HG02798 (cell line): ENCODE results near the gene ELL.

Source experiments
- ATAC-seq: cut with Tn5 transposase; IDR thresholded peaks from one replicate; pipeline ENCODE4 v1.9.1; 2021; ENCODE audit warnings: mild to moderate bottlenecking; ENCODE audit not compliant: unreplicated experiment, poor library complexity

Gene ELL

DNA sequence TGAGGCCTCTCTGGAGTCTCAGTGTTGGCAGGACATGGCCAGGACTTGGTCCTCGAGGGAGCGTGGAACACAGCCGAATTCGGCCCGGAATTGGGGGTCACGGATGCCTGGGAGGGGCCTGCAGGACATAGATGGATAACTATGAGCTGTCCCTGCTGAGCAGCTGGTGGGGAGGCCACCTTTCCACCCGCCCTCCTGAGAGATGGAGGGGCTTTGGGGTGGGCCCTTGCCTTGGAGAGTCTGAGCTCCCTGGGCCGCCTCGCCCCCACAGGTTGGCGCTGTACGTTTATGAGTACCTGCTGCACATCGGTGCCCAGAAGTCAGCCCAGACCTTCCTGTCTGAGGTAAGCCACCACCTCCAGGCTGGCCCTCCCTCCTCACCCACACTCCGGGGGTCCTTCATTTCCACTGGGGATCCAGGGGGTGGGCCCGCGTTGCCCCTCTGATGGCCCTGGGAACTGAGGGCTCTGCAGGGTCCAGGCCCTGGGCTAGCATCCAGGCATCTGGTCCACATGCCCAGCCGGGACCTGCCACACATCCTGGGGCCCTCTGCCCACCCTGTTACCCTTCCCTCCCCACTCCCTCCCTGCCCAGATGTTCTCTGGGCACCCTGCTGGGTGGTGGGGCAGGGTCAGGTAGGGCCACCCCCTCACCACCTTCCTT is 94.7 kb downstream of the ELL start:
- no peak for ATAC-seq

DNA sequence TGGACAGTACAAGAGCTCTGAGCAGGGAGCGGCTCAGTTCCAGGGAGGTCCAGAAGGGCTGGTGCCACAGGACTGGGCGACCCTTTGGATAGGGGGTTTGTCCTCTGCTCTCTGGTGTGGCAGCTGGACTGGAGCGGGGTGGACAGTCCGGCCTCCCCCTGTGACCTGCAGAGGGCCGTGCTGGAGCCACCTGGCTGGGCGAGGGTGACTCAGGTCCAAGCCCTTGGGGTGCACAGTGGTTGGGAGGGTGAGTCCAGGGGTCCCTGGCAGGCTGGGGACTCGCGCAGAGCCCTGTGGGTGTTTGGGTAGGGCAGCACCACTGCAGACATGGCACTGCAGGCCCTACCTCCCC is 95.5 kb downstream of the ELL start:
- no peak for ATAC-seq

DNA sequence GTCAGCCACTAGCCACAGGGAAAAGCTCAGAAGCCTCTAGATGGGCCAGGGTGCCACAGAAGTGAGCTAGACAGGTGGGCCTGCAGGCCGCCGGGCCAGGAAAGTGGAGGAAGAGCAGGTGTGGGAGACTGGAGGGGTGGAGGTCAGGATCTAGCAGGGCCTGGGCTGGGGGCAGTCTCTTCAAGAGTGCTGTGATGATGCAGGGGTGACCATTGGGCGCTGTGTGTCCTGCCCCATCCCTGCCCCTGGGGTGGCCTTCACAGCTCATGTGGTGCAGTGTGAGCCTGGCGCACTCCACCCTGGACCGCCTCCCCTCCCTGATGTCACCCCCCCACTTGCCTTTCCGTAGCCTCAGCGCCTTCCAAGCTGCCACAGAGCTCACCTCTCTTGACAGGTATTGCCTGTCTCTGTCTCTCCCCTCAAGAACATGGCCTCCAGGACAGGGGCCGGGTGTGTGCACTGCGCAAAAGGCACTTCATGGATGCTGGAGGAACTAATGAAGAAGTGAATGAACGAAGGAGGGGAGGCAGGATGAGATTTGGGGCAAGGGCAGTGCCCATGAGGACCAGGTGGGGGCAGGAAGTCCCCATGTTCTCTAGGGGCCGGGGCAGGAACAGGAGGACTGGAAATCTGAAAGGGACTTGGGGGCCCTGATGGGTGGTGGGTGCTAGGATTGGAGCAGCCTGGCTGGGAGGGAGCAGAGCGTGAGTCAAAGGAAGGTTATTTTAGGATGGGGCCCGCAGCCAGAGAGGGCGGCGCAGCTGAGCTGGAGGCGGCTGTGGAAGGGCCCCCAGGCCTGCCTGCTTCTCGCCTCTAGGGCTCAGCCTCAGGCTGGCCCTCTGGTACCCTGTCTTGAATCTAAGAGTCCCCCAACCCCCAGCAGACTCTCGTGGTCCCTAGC is 96.1 kb downstream of the ELL start:
- ATAC-seq, result no peak

DNA sequence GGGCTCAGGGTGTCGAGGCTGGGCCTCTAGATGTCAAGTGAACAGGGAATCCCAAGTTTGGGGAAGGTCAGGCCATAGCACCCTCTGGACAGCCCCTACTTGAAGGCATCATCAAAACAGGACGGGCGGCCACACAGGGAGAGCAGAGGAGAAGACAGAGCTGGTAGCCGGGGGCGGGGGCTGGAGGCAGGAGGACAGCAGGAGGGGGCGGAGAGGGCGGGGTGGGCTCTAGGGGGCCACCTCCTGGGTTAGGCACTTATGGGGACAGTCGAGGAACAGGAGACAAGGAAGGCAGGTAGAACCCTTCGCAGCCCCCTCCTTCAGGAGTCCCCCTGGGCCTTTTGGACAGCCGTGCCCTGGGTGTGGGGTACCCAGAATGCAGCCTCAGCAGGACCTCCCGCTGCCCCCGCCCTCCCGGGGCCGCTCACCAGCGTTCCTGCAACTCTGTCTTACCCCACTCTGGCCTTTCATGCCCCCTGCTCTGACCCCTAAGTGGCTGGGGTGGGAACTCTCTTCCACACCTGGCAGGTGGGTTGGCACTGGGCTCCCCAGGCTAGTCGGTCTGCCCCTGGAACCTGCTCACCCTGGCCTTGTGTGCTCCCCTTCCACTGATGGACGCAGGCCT is 96.9 kb downstream of the ELL start:
- ATAC-seq, result no peak

DNA sequence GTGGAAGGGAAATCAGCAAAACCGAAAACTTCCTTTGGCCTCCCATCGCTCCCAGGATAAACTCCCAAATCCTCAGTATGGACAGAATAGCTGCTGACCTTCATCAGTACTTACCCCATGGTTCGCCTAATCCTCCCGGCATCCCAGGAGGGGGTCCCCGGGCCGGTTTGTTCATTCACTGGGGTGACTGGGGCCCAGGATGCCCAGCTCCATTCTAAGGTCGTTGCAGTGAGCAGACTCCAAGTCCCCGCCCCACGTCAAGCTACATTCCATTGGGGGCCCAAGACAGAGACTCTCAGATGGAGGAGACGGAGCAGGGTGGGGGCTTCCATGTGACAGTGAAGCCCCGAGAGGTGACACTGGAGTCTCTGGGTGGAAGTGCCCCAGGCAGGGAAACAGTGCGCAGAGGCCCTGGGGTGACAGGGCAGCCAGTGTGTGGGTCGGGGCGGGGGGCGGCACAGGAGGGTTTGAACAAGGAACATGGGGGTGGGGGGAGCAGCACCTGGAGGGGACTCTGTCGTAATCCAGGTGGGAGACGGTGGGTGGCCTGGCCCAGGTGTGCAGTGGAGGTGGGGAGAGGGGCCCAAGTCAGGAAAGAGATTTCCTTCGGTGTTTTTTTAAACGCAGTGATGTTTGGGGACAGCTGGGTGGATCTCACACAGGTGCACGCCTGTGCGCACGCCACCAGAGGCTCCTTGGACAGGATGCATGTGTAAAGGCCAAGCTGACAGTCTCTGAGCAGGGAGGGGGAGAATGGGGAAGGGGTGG is 97.6 kb downstream of the ELL start:
- ATAC-seq, result no peak

DNA sequence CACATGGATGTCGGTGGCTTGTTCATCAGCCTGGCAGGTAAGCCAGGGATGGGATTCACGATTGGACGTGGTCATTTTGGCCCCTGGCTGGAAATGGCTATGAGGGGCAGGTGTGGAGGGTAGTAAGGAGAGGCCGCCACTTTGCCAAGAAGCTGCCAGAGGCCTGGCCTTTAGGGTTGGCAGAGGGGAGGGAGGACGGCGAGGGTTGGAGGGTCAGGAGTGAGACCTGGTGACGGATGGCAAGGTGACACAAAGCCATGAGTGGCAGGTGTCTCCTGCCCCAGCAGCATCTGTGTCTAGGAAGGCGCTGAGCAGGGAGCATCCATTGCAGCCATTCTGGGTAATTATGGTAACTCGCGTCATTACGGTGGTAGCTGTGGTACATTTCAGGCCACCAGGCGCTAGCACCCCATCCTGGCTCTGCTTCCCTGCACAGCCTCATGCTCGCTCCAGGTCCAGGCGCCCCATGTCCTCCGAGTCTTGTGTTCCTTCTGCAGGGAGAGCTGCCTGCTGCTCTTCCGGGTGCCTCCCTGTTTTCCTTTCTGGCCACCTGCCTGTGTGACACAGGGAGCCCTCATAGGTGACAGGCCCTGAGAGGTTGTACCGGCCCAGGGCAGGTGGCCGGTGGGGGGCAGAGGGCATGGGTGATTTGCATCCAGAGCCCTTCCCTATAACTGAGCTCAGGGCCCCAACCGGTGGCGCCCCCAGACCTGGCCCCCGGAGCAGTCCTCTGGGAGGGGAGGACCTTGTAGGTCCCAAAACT is 98.4 kb downstream of the ELL start:
- no peak for ATAC-seq

DNA sequence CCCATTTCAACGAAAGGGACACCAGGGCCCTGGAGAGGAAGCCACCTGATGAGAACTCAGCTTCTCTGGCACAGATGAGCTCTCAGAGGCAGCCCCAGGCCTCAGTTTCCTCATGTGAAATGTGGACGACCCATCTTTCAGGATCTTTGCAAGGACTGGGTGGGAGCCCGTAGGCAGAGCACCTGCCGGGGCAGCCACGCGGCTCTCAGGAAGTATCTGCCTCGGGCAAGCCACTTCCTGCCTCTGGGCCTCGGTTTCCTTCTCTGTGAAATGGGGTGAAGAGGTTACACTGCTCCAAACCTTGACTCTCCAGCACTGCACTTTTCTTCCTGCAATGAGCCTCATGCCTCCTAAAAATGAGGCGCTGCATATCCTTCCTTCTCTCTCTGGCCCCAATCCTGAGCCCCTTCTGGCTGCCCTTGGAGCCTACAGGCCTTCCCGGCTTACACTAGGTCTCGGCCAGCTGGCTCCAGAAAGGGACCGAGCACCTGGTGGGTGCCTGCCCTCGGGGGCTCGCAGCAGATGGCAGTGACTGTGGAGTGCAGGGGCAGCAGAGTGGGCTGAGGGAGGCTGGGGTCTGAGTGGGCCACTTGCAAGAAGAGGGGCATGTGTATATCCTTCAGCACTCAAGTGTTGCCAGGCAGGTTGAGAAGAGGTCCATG is 99.2 kb downstream of the ELL start:
- ATAC-seq, result no peak

DNA sequence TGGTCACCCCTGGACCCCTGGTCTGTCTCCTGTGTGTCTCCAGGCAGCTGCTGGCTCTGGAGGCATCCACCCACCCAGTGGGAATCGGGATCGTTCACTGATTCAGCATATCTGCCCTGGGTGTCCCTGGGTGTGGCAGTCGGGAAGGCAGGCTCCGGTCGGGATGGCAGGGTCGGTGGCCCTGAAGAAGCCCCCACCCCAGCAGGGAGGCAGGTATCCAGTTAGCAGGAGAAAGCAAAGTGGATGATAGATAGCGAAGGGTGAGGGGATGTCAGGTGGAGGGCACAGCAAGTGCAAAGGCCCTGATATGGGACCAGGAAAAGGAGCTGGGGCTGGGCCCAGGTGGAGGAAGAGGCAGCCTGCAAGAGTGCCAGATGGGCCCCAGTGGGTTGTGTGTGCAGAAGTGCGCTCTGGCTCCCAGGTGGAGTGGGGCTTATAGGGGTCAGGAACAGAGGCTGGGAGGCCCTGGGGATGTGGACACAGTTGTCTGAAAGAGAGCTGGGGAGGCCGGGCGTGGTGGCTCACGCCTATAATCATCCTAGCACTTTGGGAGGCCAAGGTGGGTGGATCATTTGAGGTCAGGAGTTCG is 100.4 kb downstream of the ELL start:
- no peak for ATAC-seq

DNA sequence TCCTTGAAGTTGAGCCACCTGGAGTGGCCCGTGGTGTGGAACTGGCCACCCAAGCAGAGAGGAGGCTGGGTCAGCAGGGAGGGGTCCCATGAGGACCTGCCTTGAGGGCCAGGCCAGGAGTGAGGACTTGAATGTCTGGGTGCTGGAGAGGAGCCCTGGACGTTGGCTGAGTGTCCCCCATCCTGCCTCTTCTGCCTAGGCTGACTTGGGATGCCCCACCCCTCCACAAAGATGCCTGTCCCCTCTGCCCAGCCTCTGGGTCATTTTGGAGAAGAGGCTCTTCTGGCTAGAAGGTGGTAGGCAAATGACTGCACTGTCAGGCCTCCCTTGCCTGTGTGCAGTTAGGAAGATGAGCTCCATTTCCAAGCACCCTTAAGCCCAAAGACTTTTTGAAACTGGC is 100.9 kb downstream of the ELL start:
- ATAC-seq, result no peak

DNA sequence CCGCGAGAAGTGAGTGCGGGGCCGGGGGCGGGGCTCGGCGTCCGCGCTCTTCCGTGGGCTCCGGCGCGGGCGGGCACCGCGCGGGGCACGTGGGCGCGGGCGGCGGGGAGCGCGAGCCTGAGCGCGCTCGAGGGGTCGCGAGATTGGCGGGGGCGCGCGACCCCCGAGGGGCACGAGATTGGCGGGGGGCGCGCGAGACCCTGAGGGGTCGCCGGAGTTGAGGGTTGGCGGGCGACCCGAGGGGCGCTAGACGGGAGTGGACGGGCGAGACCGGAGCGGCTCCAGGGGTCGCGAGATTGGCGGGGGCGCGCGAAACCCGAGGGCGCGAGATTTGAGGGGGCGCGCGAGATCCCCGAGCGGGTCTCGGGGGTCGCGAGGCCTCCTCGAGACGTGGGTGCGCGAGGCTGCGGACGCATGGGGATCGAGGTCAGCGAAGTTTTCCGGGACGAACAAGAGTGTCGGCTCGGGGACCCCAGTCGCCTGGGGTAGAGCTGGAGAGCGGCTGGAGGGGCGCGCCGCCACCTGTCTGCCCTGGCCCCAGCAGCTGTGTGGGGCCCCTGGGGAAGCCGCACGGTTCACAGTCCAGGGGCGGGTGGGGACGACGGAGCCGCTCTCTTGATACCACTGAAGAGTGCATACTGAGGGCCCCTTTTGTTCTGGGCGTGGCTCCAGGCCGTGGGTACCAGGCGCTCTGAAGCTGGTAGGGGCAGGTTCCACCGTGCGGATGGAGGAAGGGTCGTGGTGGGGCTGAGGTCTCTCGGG is 102.0 kb downstream of the ELL start:
- no peak for ATAC-seq

DNA sequence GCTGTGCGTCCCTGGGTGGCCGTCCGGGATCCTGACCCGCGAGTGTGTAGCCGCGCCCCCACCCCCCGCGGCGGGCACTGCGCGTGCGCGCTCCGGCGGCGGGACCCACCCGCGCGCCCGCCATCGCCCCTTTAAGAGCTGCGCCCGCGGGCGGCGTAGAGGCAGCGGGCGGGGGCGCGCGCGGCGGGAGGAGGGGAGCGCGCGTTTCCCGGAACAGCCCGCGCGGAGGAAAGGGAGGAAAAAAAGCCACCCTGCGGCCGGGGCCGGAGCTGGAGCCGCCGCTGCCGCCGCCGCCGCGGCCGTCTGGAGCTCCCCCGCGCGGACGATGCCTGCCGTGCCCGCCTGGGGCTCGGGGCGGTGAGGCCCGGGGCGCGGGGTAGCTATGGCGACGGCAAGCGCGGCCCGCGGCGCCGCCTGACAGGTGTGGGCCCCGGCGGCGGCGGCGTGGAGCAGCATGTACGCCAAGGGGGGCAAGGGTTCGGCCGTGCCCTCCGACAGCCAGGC is 102.6 kb downstream of the ELL start, which contains the start of gene SSBP4:
TSS of gene SSBP4 (plus strand) at position 204 of the 504 bp plus-strand sequence. CDS start at position 455, 251 bp downstream.
- ATAC-seq, result peak; percentile 63

DNA sequence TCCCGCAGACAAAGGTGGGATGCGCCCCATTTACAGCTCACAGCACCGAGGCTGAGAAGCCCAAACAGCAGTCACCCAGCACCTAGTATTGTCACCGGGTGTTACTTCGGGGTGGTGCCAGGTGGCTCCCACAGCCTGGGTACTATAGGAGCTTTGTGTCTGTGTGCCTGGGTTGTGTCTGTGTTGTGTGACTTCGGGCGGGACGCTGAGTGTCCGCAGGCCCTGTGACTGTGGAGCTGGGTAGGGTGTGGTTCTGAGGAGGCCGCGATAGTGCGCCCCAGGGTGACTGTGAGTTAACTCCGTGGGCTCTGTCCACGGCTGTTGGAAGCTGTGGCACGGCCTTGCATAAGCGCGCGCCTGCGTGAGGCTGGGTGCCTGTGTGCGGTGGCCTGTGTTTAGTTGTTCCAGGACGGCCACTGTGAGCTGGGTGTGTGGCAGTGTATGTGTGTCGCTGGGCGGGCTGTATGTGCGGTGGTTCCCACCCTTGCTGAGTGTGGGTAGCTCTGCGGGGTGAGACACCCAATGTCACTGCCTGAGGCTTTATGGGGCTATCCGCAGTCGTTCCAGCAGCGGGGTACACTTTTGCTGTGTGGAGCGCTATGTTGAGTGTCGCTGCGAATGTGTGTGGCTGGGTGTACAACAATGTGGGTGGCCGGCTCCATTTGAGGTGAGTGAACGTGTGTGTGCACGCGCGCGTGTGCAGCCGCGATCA is 103.2 kb downstream of the ELL start:
- no peak for ATAC-seq

DNA sequence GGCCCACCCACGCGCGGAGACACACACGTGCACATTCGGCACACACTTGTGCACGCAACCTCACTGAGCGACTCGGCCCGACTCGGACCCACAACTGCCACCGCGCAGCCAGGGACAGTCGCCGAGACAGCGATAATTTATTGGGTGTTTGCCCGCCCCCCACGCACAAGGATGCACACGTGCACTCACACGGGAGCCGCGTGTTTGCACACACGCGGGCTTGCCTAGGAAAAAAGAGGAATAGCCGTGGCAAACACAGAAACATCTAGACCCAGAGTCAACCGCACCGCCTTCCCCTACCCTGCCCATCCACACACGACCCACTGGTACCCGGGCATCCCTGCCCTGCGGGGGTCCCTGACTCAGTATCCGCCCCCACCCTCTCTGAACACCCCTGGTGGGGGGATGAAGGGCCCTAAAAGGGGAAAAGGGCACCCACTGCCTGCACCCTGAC is 103.8 kb downstream of the ELL start:
- no peak for ATAC-seq

DNA sequence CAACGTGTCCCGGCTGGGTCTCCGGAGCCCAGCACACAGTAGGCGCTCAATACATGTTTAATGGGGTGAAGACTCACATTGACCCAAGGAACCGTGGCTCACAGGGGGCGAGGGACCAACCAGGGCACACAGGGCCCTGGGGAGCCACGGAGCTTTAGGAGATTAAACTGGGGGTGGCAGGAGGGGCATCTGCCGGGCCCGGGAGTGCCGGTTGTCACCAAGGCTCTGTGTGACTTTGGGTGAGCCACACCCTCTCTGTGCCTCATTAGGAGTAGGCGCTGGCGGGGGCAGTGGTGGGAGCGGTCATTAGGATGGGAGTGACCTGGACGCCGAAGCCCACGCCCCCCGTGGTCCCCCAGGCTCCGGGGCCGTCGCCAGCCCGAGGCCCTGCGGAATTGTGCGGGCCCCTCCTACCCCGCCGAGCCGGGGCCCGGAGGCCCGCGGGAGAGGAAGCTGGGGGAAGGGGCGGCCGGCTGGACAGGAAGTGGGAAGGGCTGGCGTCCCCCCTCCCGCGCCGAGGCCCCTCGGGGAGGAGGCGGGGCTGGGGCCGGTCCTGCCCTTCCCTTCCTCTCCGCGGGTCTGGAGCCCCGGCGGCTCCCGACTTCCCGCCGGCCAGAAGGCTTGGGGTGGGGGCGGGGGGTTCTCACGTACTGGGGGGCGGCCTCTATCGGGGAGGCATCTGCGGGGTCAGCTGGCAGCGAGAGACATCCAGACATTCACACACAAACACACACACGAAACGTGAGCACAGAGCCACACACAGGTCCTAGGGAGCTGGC is 104.4 kb downstream of the ELL start:
- no peak for ATAC-seq

DNA sequence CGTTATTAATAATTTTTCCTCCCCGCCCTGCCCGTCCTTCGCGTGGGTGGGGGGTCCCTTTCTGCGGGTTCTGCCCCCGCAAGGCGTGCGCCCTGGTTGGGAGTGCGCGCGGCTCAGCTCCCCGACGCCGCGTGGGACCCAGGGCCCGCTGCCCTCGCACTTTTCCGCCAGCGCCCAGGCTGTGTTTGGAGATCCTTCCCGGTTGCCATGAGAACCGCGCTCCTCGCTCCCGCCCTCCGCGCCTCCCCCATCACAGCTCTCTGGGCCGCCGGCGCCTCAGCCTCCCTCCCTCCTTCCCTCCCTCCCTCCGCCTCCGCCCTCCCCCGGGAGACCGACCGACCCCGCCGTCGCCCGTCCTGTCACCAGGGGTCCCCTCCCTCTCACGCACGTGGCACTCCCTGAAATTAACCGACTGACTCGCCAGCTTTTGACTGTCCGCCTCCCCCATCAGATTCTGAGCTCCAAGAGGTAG is 105.1 kb downstream of the ELL start:
- ATAC-seq, result no peak

DNA sequence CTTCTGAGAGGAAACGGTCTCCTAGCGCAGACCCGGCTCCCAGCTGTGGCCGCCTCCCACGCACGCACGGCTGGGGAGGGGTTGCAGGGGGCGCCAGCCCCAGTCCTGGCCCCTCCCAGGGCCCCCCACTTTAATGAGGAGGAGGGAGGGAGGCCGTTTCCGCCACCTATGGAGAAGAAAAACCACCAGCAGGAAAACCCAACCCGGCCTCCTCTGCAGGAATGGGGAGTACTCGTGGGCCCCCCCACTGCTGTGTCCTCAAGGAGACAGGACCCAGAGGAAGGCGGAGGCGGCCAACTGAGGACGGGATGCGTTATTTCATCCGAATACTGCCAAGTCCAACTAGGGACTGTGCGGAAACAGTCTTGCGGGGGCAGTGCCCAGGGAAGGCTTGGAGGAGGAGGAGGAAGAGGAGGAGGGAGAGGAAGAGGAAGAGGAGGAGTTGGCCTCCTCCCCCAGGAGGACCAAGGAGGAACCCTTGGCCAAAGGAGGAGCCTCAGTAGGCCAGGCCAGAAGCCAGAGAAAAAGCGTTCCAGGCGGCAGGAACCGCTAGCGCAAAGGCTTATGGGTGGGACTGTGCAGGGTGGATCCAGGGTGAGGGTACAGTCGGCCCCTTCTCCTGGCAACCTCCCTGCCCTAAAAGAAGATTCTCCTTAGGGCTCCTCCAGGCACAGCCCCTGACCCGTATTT is 106.5 kb downstream of the ELL start:
- no peak for ATAC-seq
